HG03159 (cell line): ENCODE measurements around the gene ID4.

ENCODE experiments used
- ATAC-seq: cut with Tn5 transposase; IDR thresholded peaks from one replicate; pipeline ENCODE4 v1.9.1; 2021; ENCODE audit warnings: mild to moderate bottlenecking, moderate library complexity; ENCODE audit not compliant: unreplicated experiment

ID4 gene

DNA sequence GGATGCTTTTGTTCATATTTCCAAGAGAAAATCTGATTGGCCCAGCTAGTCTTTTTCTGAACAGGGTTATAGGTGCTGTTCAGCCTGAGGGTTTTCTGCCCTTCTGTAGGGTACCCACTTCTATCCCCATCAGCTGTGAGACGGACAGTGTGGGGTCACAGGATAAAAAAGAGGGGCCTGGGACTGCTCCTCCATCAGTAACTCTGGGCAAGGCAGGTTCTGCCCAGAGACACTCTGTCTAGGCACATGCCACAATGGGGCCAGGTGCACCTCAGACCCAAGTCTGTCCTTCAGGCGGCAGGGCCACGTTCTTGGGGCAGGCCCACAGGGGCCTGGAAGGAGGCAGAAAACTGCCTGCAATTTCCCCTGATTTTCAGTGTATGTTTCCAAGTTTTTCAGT, 20.0 kb downstream of the ID4 start:
- no peak for ATAC-seq

DNA sequence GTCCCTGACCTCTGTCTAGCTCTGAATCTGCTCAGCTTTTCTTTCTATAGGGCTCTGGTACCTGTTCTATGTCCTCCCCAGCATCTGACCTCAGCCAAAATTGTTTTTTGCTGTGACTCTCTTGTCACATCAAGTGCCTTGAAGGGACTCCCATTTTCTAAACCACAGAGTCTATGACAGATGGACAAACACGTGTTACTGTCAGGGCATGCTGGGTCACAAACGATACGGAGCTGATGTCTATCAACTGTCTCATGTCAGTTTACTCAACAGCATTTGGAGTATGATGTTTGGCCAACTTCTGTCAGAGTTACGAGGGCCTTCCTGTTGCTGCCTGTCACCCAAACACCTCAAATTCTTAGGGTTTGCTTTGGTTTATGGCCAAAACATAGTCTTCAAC, 20.5 kb downstream of the ID4 start:
- ATAC-seq: no peak

DNA sequence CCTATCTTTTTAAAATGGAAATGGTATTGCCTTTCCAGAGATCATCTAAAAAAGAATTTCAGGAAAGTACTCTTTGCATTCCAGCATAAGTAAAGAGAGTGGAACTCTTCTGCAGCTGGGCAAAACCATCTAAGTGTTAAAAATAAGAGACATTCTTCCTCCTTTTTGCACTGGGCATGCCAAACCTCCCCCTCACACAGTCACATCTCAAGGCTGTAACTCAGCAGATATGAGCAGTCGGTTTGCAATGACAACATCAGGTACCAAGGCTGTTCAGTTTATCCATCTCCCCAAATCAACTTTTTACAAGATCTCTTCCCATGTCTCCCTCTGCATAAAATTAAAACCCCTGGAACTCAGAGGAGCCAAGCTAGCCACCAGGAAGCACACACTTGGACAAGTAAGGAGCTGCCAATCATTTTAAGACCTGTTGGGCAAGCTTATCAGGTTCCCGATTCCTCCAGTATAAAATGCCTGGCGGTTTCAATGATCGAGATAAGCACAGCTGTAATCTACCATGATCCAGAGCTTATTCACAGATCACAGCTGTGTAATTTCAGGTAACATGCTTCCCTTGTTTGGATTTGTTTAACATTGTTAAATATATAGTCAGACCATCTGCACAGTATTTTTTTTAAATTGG, 23.2 kb downstream of the ID4 start:
- no peak for ATAC-seq

DNA sequence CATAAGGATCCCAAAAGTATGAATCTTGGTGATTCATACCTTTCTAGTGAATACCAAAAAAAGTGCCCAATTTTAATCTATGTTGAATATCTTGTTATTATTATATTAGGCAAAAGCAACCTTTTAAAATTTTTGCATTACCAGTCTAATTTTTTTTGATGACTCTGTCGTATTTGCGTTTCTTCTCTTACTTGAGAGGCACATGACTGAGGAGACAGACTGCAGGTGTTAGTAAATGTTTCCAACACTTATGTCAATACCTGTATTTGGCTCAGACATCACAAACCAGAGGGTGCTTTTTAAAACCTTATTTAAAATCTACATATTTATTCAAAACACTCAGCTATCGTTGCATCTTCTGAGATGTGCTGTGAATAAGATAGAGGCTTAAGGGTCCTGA, 27.1 kb downstream of the ID4 start:
- ATAC-seq: no peak

GRCh38 chr6:19865178-19865577, 28.0 kb downstream of the ID4 start:
- ATAC-seq: no peak

DNA sequence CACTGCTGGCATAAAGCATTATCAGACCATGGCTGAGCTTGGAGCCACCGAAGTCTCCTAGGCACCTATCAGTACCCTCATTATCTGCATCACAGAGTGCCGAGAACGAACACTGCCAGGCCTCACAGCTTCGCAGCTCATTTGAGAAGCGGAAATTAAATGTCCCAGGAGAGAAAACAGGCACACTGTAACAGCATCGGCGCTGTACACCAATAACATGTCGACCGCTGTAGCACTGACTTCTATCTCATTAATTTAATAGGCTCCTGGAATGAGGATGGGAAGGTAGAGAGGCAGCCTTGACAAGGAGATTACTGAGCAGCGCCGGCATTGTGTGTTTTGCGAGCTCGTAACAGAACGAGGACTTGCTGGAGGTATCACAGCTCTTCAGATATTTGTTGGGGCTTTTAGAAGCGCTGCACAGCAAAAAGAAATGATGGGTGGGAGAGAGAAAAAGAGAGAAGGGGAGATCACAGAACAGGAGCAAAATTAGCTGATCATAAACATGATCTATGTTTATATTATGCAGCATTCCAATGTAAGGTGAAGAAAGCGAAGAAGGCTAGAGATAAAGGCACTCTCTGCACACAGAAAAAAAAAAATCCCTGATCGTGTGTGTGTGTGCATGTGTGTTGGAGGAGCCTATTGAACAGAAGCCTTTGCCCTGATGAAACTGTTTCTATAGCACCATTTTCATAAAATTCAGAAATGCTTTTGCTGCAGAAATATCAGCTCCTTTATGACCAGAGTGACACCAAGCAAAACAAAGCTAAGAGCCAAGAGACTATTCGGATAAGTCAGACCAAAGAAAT, 29.2 kb downstream of the ID4 start:
- ATAC-seq: no peak

- no peak for ATAC-seq
Measured at GRCh38 chr6:19866985-19867627, 29.9 kb downstream of the ID4 start.

DNA sequence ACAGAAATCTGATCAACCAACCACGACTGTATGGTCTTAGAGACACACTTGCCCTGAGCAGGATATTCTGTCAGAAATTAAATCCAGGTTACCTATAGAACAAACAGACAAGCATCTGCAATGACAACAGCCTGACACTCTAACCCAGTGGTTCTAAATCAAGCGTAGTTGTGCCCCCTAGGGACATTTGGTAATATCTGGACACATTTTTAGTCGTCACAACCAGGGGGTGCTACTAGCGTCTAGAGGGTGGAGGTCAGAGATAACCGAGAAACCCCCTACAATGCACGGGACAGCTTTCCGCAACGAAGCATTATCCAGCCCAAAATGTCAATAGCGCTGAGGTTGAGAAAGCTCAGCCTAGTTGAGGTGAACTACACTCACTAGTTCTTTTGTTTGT, 32.3 kb downstream of the ID4 start:
- no peak for ATAC-seq

GRCh38 chr6:19870322-19870721, 33.2 kb downstream of the ID4 start:
- ATAC-seq: no peak

- no peak for ATAC-seq
Measured at GRCh38 chr6:19873031-19873430, 35.9 kb downstream of the ID4 start.

DNA sequence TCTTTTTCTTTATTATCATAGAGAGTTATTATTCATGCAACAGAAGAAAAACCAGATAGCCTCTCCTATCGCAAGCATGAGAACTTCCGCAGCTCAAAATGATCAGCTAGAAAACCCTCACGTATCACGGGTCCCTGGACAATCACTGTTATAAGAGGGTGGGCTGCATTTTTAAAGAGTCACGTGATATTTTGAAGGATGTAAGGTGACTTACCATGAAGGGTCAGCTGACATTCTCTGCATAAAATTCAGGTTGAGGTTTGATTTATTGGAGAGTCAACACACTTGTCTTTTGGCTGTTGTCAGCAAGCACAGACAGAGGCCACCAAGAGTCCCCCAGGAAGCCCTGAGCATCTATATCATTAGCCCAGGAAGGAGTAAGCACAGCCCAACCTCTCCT, 39.5 kb downstream of the ID4 start:
- no peak for ATAC-seq

- ATAC-seq: no peak
Measured at GRCh38 chr6:19879663-19880062, 42.5 kb downstream of the ID4 start.

GRCh38 chr6:19880066-19880465, 42.9 kb downstream of the ID4 start:
- ATAC-seq: no peak

- ATAC-seq: no peak
Measured at GRCh38 chr6:19891451-19891850, 54.3 kb downstream of the ID4 start.
